HG02759 (cell line): ENCODE data around the gene INVS.
"Not testable (repeated sequence)": the region's sequence is repeated elsewhere in the genome, so short reads cannot be mapped to it uniquely, and the experiment has no call there.

Source experiments
- ATAC-seq: cut with Tn5 transposase; IDR thresholded peaks from one replicate; pipeline ENCODE4 v1.9.1; 2021; ENCODE audit warnings: mild to moderate bottlenecking, moderate library complexity; ENCODE audit not compliant: unreplicated experiment

INVS gene

DNA sequence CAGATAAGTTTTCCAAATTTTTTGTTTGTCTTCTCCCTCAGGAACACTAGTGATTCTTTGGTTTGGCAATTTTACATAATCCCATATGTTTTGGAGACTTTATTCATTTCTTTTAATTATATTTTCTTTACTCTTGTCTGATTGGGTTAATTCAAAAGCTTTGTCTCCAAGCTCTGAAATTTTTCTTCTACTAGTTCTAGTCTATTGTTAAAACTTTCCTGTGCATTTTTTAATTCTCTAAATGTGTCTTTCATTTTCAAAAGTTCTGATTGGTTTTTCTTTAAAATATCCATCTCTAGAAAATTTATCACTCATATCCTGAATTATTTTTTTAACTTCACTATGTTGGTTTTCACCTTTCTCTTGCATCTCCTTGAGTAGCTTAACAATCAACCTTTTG lies 92.2 kb downstream of the INVS start:
- no peak for ATAC-seq

DNA sequence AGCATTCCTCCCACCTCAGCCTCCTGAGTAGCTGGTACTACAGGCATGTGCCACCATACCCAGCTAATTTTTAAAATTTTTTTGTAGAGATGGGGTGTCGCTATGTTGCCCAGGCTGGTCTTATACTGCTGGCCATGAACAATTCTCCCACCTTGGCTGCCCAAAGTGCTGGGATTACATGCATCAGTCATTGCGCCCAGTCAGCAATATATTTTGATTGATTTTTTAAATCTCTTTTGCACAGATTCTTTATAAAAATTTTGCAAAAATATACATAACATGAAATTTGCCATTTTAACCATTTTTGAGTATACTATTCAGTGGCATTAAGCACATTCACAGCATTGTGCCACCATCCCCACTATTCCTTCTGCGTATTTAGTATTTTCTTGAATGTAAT lies 94.0 kb downstream of the INVS start:
- ATAC-seq = no peak

DNA sequence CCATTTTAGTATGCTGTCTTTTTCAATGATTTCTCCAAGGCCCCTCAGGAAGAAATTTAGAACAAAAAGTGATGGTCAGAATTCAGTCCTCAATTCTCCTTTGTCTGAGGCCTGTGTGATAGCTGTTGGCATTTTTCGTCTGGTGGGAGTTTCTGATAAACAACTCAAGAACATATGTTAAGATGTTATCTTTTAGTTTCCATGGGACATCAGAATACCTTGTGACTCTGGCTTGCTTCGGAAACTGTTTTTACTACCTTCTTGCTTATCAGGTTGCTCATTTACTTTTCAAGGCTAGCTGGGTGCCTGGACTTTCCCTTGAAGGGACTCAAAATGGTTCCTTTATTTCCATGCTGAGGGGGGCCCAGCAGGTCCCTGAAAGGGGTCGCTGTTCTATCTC lies 97.2 kb downstream of the INVS start:
- no peak for ATAC-seq

GRCh38 chr9:100196828-100197227 lies 97.8 kb downstream of the INVS start:
- no peak for ATAC-seq

- ATAC-seq = no peak
These were observed 98.5 kb downstream of the INVS start for GRCh38 chr9:100197553-100197952.

GRCh38 chr9:100202806-100203205 lies 103.8 kb downstream of the INVS start:
- ATAC-seq = no peak

- no peak for ATAC-seq
These were observed 105.8 kb downstream of the INVS start for GRCh38 chr9:100204796-100205195.

DNA sequence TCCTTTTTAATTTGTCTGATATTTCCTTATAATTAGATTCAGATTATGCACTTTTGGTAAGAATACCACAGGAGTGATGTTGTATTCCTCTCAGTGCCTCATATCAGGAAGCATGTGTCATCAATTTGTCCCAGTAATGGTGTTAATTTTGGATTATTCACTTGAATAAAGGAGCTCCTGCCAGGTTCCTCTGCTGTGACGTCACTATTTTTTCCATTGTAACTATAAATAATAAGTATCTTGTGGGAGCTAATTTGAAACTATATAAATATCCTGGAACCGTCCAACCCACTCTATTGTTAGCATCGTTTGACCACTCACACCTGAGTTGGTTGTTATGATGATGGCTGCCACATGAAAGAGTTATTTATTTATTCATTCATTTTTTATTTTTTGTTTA lies 107.9 kb downstream of the INVS start:
- ATAC-seq = no peak

- ATAC-seq = no peak
These were observed 109.6 kb downstream of the INVS start for GRCh38 chr9:100208673-100209072.

- no peak for ATAC-seq
These were observed 112.4 kb downstream of the INVS start for GRCh38 chr9:100211476-100211875.

GRCh38 chr9:100213730-100214477 lies 114.9 kb downstream of the INVS start:
- no peak for ATAC-seq

- ATAC-seq = peak; percentile 63
These were observed 117.2 kb downstream of the INVS start for GRCh38 chr9:100216178-100216787.

GRCh38 chr9:100217536-100217935 lies 118.5 kb downstream of the INVS start:
- no peak for ATAC-seq

- ATAC-seq = peak; percentile 69
These were observed 120.3 kb downstream of the INVS start for GRCh38 chr9:100219347-100219746.

DNA sequence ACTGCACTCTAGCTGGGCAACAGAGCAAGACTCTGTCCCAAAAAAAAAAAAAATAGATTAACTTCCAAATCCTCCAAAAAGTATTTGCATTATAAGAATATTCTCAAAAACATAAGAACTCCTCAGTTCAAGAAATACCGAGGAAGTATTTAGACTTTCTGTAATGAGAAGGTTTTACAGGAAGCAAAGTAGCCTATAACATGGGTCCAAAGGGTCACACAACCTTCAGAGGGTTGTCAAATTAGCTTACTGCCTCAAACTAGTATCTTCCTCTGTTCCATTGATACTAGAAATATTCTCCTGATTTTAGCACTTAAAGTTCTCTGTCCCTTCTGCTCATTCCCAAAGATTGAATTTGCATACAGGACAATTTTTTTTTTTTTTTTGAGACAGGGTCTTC lies 121.9 kb downstream of the INVS start:
- no peak for ATAC-seq

DNA sequence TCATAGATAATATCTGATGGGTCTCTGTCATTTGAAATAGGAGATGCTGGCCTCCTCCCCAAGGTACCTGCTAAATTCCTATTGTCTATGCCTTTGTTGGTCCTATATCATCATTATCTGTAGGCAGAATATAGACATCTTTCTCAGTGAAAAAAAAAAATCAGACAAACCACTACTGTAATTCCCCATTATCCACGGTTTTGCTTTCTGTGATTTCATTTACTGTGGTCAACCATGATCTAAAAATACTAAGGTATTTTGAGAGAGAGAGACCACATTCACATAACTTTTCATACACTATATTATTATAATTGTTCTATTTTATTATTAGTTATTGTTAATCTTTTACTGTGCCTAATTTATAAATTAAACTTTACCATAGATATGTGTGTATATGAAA lies 122.5 kb downstream of the INVS start:
- ATAC-seq = no peak

DNA sequence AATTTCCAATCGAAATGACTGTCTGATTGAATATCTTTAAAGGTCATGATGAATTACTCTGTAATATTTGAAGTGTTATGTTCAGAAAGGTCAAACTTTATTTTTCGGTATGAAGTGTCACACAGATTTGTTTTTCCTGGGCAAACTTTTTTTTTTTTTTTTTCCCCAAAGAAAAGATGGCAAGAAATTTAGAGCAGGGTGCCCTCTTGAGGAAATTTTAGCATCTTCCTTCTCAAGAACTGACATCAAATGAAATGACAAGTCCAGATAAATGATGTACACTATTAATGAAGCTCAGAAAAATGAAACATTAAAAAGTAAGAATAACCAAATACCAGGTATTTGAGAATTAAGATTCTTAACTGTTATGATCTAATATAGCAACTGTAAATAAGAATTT lies 123.6 kb downstream of the INVS start:
- no peak for ATAC-seq

- no peak for ATAC-seq
These were observed 128.6 kb downstream of the INVS start for GRCh38 chr9:100227636-100228035.

GRCh38 chr9:100228352-100228869 lies 129.4 kb downstream of the INVS start:
- no peak for ATAC-seq

DNA sequence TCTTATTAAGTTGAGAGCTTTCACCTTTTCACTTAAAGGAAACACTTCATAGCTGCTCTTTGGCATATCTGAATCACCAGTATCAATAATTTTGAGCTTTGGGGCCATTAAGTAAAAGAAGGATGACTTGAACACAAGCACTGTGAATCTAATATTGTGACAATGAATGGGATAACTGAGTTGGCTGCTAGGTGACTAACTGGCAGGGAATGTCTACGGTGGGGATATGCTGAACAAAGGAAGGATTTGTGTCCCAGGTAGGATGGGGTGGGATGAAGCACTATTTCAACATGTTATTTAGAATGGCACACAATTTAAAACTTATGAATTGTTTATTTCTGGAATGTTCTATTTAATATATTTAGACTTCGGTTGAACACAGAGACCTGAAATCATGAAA lies 130.1 kb downstream of the INVS start:
- no peak for ATAC-seq

DNA sequence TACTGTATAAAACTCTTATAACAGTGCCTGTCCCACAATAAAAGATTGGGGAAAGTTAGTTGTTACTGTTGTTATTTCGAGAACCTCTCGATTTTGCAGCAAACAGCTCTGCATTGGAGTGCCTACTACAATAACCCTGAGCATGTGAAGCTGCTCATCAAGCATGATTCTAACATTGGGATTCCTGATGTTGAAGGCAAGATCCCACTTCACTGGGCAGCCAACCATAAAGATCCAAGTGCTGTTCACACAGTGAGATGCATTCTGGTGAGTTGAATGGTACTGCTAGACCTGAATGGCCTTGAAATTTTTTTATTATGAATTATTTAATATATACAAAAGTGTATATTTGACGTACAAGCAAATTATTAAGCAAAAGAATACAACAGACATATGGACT lies 130.5 kb downstream of the INVS start:
- ATAC-seq = no peak

DNA sequence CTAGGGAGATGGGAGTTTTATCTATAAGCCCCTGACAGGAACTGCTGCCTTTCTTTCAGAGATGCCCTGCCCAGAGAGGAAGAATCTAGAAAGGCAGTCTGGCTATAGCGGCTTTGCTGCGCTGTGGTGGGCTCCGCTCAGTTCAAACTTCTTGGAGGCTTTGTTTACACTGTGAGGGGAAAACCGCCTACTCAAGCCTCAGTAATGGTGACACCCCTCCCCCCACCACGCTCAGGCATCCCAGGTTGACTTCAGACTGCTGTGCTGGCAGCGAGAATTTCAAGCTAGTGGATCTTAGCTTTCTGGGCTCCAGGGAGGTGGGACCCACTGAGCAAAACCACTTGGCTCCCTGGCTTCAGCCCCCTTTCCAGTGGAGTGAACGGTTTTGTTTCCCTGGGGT lies 137.9 kb downstream of the INVS start:
- ATAC-seq = not testable (repeated sequence)

DNA sequence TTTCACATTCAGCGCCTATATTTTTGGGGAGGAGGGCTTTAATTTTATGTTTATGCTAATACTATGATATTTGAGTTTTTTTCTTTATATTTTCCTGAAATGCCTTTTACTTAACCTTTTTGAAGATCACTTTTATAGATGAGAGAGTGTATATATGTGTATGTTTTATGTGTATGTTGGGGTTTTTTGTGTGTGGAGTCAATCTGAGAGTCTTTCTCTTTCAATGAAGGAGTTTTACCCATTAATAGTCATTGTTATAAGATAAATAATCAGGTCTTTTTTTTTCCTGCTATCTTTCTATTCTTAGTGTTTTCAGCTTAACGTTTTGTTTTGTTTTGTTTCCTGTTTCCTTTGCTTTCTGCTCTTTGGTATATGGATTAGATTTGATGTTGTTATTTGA lies 141.5 kb downstream of the INVS start:
- ATAC-seq = no peak
